PC-3 (cell line): Measurements from ENCODE around the gene VASP. TPM values are rescaled to one million over a fixed set of nuclear protein-coding genes. Genes with fewer than 3 reads are reported as not detected.

Experiments used
- ATAC-seq: fragments of 200-7000 bp; cut with Tn5 transposase; 2 replicates; pipeline ENCODE4 v1.9.1; 2020; ENCODE audit warnings: mild to moderate bottlenecking, moderate library complexity
- BruUV-seq: library from RNA; stranded (reverse); fragments of 400-500 nt; replicated peaks from 2 replicates; lab custom pipeline; 2021; lab: Mats Ljungman, UMichigan
- CTCF ChIA-PET: fragments of 300-600 bp; sonication (Branson Sonifier 250); formaldehyde crosslinking; loops from one replicate; lab custom pipeline; 2022; ENCODE audit warnings: antibody characterized with exemption; lab: Charles Lee
- POLR2A ChIA-PET: fragments of 300-600 bp; sonication (Branson Sonifier 250); formaldehyde crosslinking; loops from one replicate; lab custom pipeline; 2022; ENCODE audit warnings: antibody characterized with exemption; ENCODE audit not compliant: unreplicated experiment; lab: Charles Lee
- DNase-seq: peaks from one replicate; pipeline ENCODE4 v3.0.0-alpha.2; 2015
- H2AFZ ChIP-seq: fragments of 300-600 bp; sonication (generic); 2 replicates; pipeline ENCODE4 v1.6.0; 2016; ENCODE audit warnings: antibody characterized with exemption, low read length
- H3F3A ChIP-seq: fragments of 300-600 bp; sonication (generic); one replicate; pipeline ENCODE4 v1.6.0; 2017; ENCODE audit warnings: antibody characterized with exemption, low read length, control low read depth, mild to moderate bottlenecking; ENCODE audit not compliant: unreplicated experiment
- H3K27ac ChIP-seq: fragments of 300-600 bp; sonication (generic); 2 replicates; pipeline ENCODE4 v1.5.1; 2016; ENCODE audit warnings: mild to moderate bottlenecking, low read length
- H3K27me3 ChIP-seq: fragments of 300-600 bp; sonication (generic); 2 replicates; pipeline ENCODE4 v1.6.1; 2016; ENCODE audit warnings: low read length, mixed read lengths
- H3K36me3 ChIP-seq: fragments of 300-600 bp; sonication (generic); 2 replicates; pipeline ENCODE4 v1.6.1; 2016; ENCODE audit warnings: low read depth, mixed run types, low read length, mixed read lengths
- H3K4me1 ChIP-seq: fragments of 300-600 bp; sonication (generic); 2 replicates; pipeline ENCODE4 v1.5.1; 2016; ENCODE audit warnings: low read length; ENCODE audit not compliant: insufficient read depth
- H3K4me2 ChIP-seq: fragments of 300-600 bp; sonication (generic); 2 replicates; pipeline ENCODE4 v1.6.0; 2016; ENCODE audit warnings: low read length
- H3K4me3 ChIP-seq: fragments of 300-600 bp; sonication (generic); 2 replicates; pipeline ENCODE4 v1.5.1; 2016; ENCODE audit warnings: mild to moderate bottlenecking, low read length, mixed read lengths
- H3K79me2 ChIP-seq: fragments of 300-600 bp; sonication (generic); 2 replicates; pipeline ENCODE4 v1.6.1; 2017; ENCODE audit warnings: low read length, mixed read lengths
- H3K9ac ChIP-seq: fragments of 300-600 bp; sonication (generic); 2 replicates; pipeline ENCODE4 v1.6.0; 2016; ENCODE audit warnings: mild to moderate bottlenecking, low read length
- H3K9me2 ChIP-seq: fragments of 300-600 bp; sonication (generic); replicated peaks from 2 replicates; pipeline ENCODE4 v1.6.1; 2016; ENCODE audit warnings: mixed run types, low read length, mixed read lengths
- H3K9me3 ChIP-seq: fragments of 300-600 bp; sonication (generic); 2 replicates; pipeline ENCODE4 v1.6.1; 2016; ENCODE audit warnings: low read length, mixed read lengths
- H4K20me1 ChIP-seq: fragments of 300-600 bp; sonication (generic); 2 replicates; pipeline ENCODE4 v1.6.1; 2016; ENCODE audit warnings: low read length, mixed read lengths
- CTCF ChIP-seq: fragments of 300-600 bp; sonication (generic); conservative IDR thresholded peaks from 2 replicates; pipeline ENCODE4 v1.5.1; 2017; ENCODE audit warnings: antibody characterized with exemption, low read depth, mild to moderate bottlenecking, low read length
- EZH2 ChIP-seq: fragments of 300-600 bp; sonication (generic); IDR thresholded peaks from one replicate; pipeline ENCODE4 v1.6.1; 2017; ENCODE audit warnings: antibody characterized with exemption, mild to moderate bottlenecking, low read length; ENCODE audit not compliant: unreplicated experiment
- EZH2phosphoT487 ChIP-seq: fragments of 300-600 bp; sonication (generic); IDR thresholded peaks from 2 replicates; pipeline ENCODE4 v1.6.1; 2018; ENCODE audit warnings: mild to moderate bottlenecking, antibody characterized with exemption, low read length, borderline replicate concordance
- intact Hi-C: fragments of 100-400 bp; cut with micrococcal nuclease; formaldehyde crosslinking; loops from 2 replicates; pipeline ENCODE4 v1.9.0; 2023
- total RNA-seq: library from RNA; depleted of rRNA; stranded (reverse); fragments of >200 nt; gene quantifications from 2 replicates; pipeline ENCODE4 v1.2.3, GENCODE V29; 2014

Gene VASP
- total RNA-seq, 1 experiment from 2014 or later: 120 TPM

GRCh38 chr19:45500918-45501729 lies 6.2 kb upstream of the VASP start:
- Histone ChIP-seq H3K9me2 (no peaks in the 10 kb centered on the region), H3K36me3 (no peaks in the 10 kb centered on the region), H3K27ac (no peak overlapping the region), H4K20me1 (no peaks in the 10 kb centered on the region), H2AFZ (no peak overlapping the region), H3K9me3 (no peaks in the 10 kb centered on the region), H3K9ac (no peak overlapping the region), H3F3A (no peaks in the 10 kb centered on the region), H3K4me2 (no peak overlapping the region), H3K79me2 (no peaks in the 10 kb centered on the region), H3K27me3 (no peaks in the 10 kb centered on the region), H3K4me1 (peaks cover 20% of the 10 kb centered on the region), H3K4me3 (no peak overlapping the region)
- ATAC-seq (no peak), DNase-seq (no peak)
- POLR2A ChIA-PET: no interaction called here
- TF ChIP-seq EZH2 (no peak), CTCF (no peak), EZH2phosphoT487 (no peak)
- BruUV-seq: no TSS peak
- CTCF ChIA-PET: no interaction called here
- intact Hi-C loops: no loop called here

DNA sequence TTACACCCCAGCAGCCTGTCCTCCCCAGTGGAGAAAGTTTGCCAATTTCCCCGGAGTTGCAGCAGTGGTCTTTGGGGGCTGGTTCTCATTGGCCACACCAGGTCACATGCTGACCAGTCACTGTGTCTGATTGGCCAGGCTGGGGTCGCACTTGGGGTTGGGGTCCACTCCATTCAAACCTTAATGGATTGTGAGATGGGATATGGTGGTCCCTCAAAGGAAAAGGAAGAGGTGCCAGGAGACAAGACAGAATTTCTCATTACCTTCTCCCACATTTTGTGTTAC lies 5.6 kb upstream of the VASP start:
- TF ChIP-seq CTCF (no peak), EZH2 (no peak), EZH2phosphoT487 (no peak)
- Histone ChIP-seq H3K9me2 (no peaks in the 10 kb centered on the region), H3K9ac (no peak overlapping the region), H3K27ac (no peak overlapping the region), H3K4me1 (peaks cover 22% of the 10 kb centered on the region), H3K9me3 (no peaks in the 10 kb centered on the region), H2AFZ (no peak overlapping the region), H3K79me2 (no peaks in the 10 kb centered on the region), H3F3A (no peaks in the 10 kb centered on the region), H3K4me2 (no peak overlapping the region), H3K27me3 (no peaks in the 10 kb centered on the region), H4K20me1 (no peaks in the 10 kb centered on the region), H3K36me3 (no peaks in the 10 kb centered on the region), H3K4me3 (no peak overlapping the region)
- ATAC-seq (no peak), DNase-seq (no peak)
- intact Hi-C loops: no loop called here
- ChIA-PET CTCF (no interaction called here), POLR2A (no interaction called here)
- no TSS peak for BruUV-seq

GRCh38 chr19:45502111-45502510 lies 5.2 kb upstream of the VASP start:
- Histone ChIP-seq H4K20me1 (no peaks in the 10 kb centered on the region), H3K27ac (no peak overlapping the region), H2AFZ (no peak overlapping the region), H3K36me3 (no peaks in the 10 kb centered on the region), H3K9ac (no peak overlapping the region), H3K9me3 (no peaks in the 10 kb centered on the region), H3K27me3 (no peaks in the 10 kb centered on the region), H3K9me2 (no peaks in the 10 kb centered on the region), H3K4me2 (no peak overlapping the region), H3K4me3 (no peak overlapping the region), H3K4me1 (peaks cover 22% of the 10 kb centered on the region), H3K79me2 (peaks cover 2% of the 10 kb centered on the region; the same call in 1 of the 2 replicates), H3F3A (no peaks in the 10 kb centered on the region)
- intact Hi-C loops: no loop called here
- TF ChIP-seq EZH2phosphoT487 (no peak), CTCF (no peak), EZH2 (no peak)
- POLR2A ChIA-PET: no interaction called here
- no peak for ATAC-seq
- BruUV-seq: no TSS peak
- CTCF ChIA-PET: no interaction called here
- no peak for DNase-seq
